HG02885 (cell line): ENCODE measurements around the gene CEBPA.
"Not testable (repeated sequence)": the region's sequence is repeated elsewhere in the genome, so short reads cannot be mapped to it uniquely, and the experiment has no call there.

ENCODE experiments used
- ATAC-seq: cut with Tn5 transposase; IDR thresholded peaks from one replicate; pipeline ENCODE4 v1.9.1; 2021; ENCODE audit warnings: mild to moderate bottlenecking; ENCODE audit not compliant: unreplicated experiment, poor library complexity

CEBPA gene

GRCh38 chr19:33329060-33329459 lies 26.7 kb upstream of the CEBPA start:
- no peak for ATAC-seq

GRCh38 chr19:33325920-33326319 lies 23.6 kb upstream of the CEBPA start:
- no peak for ATAC-seq

- no peak for ATAC-seq
Measured at GRCh38 chr19:33324628-33325027, 22.3 kb upstream of the CEBPA start.

GRCh38 chr19:33323093-33323820 lies 20.9 kb upstream of the CEBPA start:
- ATAC-seq: no peak

- ATAC-seq: no peak
Measured at GRCh38 chr19:33320636-33321035, 18.3 kb upstream of the CEBPA start.

GRCh38 chr19:33317991-33318390 lies 15.7 kb upstream of the CEBPA start:
- ATAC-seq: not testable (repeated sequence)

GRCh38 chr19:33317517-33317916 lies 15.2 kb upstream of the CEBPA start:
- no peak for ATAC-seq

- ATAC-seq: no peak
Measured at GRCh38 chr19:33316541-33317264, 14.4 kb upstream of the CEBPA start.

GRCh38 chr19:33312808-33313207 lies 10.5 kb upstream of the CEBPA start:
- ATAC-seq: not testable (repeated sequence)

- no peak for ATAC-seq
Measured at GRCh38 chr19:33312065-33312464, 9.7 kb upstream of the CEBPA start.

- no peak for ATAC-seq
Measured at GRCh38 chr19:33311326-33311682, 9.0 kb upstream of the CEBPA start.

GRCh38 chr19:33310606-33311325 lies 8.4 kb upstream of the CEBPA start:
- no peak for ATAC-seq

GRCh38 chr19:33309826-33310225 lies 7.5 kb upstream of the CEBPA start:
- ATAC-seq: no peak

- ATAC-seq: no peak
Measured at GRCh38 chr19:33306853-33307792, 4.8 kb upstream of the CEBPA start.

GRCh38 chr19:33306191-33306590 lies 3.9 kb upstream of the CEBPA start:
- ATAC-seq: no peak

GRCh38 chr19:33304760-33305647 lies 2.7 kb upstream of the CEBPA start:
- no peak for ATAC-seq

- ATAC-seq: no peak
Measured at GRCh38 chr19:33304371-33304759, 2.0 kb upstream of the CEBPA start.

- ATAC-seq: no peak
Measured at GRCh38 chr19:33303791-33304345, 1.5 kb upstream of the CEBPA start.
